HG02943 (cell line): ENCODE data around the gene IGFBP4.
A peak's percentile ranks its signal among the peaks of the same experiment; 100 is the strongest.
"Not testable (repeated sequence)": the region's sequence is repeated elsewhere in the genome, so short reads cannot be mapped to it uniquely, and the experiment has no call there.

Experiments
- ATAC-seq: cut with Tn5 transposase; IDR thresholded peaks from one replicate; pipeline ENCODE4 v1.9.1; 2021; ENCODE audit warnings: mild to moderate bottlenecking, low read depth, moderate library complexity; ENCODE audit not compliant: unreplicated experiment

IGFBP4 gene

DNA sequence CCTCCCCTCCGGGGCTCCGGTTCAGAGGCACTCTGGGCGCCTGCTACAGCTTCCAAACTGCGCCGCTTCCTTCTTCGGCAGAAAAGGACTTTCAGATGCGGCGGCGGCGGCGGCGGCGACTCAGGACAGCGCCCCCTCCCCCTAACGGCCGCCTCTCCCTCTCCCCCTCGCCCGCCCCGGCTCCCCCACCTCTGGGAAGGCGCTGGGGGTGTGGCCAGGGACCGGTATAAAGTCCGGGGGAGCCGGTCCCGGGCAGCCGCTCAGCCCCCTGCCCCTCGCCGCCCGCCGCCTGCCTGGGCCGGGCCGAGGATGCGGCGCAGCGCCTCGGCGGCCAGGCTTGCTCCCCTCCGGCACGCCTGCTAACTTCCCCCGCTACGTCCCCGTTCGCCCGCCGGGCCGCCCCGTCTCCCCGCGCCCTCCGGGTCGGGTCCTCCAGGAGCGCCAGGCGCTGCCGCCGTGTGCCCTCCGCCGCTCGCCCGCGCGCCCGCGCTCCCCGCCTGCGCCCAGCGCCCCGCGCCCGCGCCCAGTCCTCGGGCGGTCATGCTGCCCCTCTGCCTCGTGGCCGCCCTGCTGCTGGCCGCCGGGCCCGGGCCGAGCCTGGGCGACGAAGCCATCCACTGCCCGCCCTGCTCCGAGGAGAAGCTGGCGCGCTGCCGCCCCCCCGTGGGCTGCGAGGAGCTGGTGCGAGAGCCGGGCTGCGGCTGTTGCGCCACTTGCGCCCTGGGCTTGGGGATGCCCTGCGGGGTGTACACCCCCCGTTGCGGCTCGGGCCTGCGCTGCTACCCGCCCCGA lies at the start of gene IGFBP4:
Gene IGFBP4 (plus strand): TSS at position 255 of the 792 bp plus-strand sequence. CDS start 286 bp downstream, at position 541.
- no peak for ATAC-seq

DNA sequence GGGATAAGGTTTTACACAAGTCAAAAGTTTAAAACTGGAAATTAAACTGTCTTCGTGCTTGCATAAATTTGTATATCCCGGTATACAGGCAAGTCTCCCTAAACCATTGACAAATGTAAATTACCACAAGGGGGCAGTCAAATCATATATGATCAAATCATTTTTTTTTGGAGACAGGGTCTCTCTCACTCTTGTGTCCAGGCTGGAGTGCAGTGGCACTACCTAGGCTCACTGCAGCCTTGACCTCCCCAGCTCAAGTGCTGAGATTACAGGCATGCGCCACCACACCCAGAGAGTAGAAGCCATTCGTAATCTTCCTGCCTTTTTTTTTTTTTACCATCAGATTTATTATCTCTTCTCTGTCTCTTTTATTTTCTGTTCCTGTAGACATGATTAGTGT lies 44.1 kb upstream of the IGFBP4 start:
- no peak for ATAC-seq

DNA sequence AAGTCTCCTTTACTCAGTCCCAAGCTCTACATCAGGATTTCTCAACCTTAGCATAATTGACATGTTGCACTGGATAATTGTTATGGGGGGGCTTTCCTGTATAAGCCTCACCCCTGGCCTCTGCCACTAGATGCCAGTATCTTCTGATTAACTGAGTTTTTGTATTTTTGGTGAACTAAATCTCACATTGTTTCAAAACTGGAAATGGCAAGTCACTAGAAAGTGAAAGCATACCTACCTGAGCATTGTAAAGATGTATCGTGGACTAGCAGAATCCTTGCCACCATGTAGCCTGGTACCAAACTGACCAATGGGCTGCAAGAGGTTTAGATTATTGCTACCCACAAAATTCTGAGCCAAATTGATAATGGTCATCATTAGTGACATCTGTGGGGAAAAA lies 40.6 kb upstream of the IGFBP4 start:
- ATAC-seq, result no peak

DNA sequence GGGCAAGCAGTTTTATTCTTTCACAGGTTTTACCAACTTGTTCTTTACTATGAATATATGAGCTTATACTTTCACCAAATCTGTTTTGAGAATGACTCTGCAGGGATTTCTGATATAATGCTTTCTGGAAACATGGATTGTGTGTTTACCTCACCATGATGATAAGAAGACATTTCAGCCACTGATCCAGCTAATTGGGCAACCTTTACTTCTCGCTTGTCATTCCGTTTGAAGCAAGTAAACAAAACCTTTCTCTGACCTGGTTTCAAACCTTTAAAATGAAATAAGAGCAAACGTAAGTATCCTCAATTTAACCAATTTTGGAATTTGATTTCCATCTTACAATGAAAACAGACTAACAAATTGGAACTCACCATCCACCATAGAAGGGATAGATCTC lies 39.2 kb upstream of the IGFBP4 start:
- no peak for ATAC-seq

DNA sequence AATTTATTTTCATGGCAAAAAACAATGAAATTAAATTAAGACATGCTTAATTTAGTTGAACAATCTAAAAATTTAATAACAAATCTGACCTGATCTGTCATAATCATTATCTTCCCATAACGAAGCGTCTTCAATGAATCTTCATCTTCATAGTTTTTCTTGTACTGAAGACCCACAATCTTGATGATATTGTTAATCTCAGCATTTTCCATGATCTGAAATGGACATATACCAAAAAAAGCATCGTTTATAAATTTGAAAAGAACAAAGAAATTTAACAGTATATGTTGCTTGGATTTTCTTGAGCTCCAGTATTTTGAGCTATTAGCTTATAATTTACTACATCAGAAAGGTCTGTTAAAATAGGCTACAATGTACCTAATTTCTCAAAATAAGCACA lies 35.8 kb upstream of the IGFBP4 start:
- no peak for ATAC-seq

DNA sequence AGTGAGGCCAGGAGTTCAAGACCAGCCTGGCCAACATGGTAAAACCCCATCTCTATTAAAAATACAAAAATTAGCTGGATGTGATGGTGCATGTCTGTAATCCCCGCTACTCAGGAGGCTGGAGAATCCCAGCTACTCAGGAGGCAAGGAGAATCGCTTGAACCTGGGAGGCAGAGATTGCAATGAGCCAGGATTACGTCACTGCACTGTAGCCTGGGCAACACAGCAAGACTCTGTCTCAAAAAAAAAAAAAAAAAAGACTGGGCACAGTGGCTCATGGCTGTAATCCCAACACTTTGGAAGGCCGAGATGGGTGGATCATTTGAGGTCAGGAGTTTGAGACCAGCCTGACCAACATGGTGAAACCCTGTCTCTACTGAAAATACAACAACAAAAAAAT lies 33.7 kb upstream of the IGFBP4 start:
- ATAC-seq, result not testable (repeated sequence)

DNA sequence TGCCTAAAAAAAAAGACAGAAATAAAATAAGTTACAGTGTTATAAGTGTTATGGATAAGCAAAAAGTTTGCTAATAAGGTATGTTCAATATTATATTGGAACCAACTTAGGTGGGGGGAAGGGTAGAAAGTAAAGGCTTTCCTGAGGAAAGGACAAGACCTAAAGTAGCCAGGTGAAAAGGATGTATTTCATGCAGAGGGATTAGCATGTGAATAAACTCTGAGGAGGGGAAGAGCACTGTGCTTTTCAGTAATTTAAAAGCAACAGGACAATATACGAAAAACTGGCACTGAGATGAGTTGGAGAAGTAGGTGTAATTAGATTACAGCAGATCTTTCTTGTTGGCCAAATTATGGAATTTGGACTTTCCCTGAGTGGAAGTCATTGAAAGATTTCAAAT lies 33.2 kb upstream of the IGFBP4 start:
- ATAC-seq, result no peak

DNA sequence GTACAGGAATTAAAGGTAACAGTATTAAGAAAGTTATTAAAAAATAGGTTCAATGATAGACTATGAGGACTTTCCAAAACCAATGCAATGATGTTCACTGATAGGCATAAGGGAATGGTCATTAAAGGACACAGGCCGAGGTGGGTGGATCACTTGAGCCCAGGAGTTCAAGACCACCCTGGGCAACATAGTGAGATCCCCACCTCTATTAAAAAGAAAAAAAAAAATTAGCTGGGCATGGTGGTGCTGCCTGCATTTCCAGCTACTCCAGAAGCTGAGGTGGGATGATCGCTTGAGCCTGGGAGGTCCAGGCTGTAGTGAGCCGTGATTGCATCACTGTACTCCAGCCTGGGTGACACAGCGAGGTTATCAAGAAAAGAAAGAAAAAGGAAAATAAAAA lies 31.4 kb upstream of the IGFBP4 start:
- no peak for ATAC-seq

DNA sequence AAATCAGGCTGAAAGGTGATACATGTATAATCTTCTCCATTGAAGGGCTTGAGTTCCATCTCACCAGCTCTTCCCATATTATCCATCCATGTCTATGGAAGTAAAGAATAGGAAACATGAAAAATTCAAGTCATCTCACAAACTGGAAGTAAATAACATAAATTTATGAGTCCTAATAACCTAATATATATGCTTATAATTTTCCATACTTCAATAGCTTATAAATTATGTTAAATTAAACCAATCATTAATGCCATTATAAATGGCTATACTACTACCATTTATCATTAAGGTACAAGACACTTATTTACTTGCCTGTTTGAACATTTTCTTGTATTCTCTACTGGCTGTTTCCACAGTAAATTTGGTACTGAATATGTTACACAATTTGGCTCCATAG lies 30.4 kb upstream of the IGFBP4 start:
- no peak for ATAC-seq

DNA sequence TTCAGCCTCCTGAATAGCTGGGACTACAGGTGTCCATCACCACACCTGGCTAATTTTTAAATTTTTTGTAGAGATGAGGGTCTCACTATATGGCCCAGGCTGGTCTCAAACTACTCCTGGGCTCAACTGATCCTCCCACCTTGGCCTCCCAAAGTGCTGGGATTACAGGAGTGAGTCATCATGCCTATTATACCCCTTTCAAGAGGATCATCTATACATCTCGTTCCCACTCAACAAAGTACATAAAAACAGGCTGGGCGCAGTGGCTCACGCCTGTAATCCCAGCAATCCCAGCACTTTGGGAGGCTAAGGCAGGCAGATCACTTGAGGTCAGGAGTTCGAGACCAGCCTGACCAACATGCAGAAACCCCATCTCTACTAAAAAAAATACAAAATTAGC lies 28.9 kb upstream of the IGFBP4 start:
- ATAC-seq, result not testable (repeated sequence)

DNA sequence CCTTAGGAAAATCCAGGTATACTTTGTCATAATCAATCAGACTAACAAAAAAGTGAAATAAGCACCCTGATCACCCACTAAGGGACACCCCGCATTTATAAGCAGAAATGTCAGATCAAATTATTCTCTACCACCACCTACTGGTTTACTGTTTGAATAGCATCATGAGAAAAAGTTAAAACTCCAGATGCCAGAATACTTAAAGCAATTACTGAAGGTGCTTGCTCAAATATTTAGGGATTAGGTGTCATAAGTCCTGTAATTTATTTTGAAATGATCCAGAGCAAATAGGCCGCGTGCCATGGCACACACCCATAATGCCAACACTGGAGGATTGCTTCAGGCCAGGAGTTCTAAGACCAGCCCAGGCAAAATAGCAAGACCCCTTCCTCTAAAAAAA lies 27.9 kb upstream of the IGFBP4 start:
- no peak for ATAC-seq

DNA sequence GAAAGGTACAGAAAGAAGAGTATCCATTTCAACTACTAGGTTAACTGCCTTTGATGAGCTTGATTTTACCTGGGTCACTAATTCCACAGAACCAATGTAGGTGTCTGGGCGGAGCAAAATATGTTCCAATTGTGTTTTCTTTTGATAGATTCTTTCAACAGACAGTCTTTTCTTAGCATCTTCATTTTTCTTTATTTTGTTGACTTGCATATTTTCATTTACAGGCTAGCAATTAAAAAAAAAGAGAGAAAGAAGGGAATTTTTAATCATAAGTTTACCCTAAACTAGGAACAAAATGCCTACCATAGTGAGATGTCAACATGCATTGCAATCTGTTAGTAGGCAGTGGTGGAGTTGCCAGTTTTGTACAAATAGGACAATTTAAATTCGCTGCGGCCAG lies 26.6 kb upstream of the IGFBP4 start:
- ATAC-seq, result no peak

DNA sequence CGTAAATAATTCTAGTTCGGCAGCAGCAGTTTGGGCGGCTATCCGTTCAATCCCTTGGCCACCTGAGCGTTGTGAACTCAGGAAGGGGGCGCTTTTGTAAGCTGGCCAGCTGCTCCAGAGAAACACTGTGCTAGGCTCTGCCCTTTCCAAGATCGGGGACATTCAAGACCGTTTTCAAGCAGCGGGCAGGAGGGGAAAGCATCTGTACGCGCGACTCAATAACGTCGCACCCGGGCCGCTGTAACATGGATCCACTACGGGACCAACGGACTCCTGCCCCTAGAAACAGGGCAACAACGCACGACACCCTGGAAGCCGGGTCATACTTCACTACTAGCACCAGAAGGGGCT lies 26.0 kb upstream of the IGFBP4 start:
- no peak for ATAC-seq

DNA sequence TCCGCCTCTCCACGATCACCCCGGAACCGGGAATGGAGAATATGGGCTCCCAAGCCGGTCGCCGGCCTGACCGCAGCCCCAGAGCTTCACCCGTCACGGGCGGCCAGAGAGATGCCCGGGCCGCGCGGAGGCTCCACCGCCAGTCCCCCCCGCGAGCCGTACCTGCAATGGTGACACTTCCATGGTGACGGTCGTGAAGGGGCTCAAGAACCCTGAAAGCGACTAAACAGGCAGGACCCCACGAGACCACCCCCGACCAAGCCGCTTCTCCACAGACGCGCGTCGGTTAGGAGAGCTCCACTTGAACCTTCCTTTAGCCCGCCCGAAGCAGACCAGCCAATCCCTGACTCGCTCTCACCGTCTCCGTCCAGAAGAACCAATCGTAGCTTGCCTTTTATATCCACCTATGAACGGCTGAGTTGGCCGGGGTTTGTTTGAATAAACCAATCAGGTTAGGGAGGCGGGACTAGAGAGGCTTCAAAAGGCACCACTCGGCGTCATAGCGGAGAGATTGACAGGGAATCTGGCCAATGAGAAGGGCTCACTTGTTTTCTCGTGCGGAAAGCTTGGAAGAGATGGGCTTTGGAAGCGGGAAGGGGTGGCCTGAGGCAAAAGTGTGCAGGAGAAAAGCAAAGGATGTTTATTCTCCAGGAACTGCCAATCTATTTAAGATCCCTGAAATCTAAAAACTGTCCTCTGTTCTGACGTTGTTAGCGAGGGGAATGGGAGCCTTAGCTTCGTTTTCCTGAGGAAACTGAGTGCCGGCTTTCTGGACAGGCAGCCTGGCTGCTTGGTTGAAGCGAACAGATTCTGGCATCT lies 25.4 kb upstream of the IGFBP4 start, which contains the start of gene TOP2A:
Gene TOP2A (minus strand): TSS at position 288 of the 819 bp plus-strand sequence. CDS start 105 bp downstream, at position 183.
- ATAC-seq, result peak; percentile 91

DNA sequence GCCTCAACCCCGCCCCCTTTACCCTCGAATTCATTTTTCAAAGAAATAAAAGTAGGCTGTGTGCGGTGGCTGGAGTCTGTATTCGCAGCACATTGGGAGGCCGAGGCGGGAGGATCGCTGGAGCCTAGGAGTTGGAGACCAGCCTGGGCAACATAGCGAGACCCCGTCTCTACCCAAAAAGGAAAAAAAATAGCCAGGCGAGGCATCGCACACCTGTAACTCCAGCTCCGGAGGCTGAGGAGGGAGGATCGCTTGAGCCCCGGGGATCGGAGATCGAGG lies 24.9 kb upstream of the IGFBP4 start:
- ATAC-seq, result no peak

DNA sequence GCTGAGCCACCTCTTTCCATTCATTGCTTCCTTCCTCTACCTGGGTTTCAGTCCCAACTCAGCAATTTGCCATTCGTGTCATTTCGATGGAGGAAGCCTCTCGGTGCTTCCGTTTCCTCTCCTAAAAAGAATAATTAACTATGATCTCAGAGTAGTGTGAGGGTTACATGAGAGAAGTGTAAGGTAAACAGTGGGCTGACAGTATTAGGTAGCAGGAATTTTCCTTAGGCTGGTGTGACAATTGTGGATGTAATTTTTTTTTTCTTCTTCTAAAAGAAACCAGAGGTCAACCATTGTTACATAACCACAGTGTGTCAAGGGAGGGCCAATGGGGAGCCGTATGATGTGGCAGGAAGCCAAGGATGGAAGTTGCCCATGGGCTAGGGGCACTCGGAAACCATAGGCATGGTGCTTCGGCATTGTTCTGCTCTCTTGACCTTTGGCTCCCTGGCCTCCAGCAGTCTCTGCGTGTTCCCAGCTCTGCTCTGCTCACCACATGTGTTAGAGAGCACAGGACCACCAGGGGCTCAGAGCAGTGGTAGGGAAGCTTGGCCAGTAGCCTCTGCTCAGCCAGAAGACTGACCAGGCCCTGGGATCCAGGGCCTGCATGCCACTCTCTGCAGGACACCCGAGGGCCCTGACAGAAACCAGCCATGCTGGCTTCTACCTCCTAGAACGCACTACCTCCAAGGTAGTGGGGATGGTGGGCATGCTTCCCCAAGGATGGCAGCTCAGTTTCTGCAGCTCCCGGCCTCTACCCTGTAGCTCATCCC lies 23.5 kb upstream of the IGFBP4 start:
- ATAC-seq, result no peak

DNA sequence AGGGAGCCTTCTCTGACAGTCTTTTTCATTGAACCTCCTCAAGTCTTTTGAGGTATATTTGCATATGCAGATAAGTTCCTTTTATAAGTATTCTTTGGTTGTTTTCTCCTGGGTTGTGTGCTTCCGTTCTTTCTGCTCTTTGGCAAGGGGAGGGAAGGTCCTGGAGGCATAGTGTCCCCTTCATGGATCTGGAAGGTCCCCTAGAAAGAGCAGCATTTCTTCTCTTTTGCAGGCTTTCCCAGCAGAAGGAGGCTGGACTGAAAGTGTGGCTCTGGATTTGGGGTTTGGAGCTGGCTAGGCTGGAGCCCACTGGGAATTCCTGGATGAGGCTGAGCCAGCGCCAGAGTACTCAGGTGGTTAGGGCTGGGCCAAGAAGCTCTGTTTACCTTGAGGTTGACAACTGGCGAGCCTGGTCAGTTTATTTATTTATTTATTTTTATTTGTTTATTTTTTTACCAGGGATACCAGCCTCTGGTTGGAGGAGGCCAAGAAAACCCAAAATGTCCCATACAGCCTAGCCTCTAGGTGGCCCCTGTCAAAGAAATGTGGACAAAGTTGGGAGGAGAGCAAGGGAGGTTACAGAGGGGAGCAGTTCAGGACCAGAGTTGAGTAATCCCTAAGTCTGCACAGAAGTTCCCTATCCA lies 20.1 kb upstream of the IGFBP4 start:
- no peak for ATAC-seq

DNA sequence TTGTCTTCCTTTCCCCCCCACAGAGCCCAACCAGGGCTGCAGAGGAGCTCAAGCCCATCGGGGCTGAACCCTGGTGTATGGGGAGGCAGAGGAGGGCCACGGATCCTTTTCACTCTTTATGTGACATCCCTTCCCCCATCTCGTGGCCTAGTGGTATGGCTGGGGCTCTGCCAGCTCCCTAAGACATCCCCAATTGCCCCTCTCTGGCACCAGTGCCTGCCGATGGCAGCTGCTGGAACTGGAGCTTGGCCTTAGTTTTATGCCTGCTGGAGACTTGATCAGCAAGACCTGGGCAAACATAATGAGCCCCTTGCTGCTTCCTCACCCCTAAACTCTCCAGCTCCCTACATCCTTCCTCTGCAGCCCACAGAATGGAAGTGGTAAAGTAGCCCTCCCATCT lies 17.5 kb upstream of the IGFBP4 start:
- ATAC-seq, result no peak

DNA sequence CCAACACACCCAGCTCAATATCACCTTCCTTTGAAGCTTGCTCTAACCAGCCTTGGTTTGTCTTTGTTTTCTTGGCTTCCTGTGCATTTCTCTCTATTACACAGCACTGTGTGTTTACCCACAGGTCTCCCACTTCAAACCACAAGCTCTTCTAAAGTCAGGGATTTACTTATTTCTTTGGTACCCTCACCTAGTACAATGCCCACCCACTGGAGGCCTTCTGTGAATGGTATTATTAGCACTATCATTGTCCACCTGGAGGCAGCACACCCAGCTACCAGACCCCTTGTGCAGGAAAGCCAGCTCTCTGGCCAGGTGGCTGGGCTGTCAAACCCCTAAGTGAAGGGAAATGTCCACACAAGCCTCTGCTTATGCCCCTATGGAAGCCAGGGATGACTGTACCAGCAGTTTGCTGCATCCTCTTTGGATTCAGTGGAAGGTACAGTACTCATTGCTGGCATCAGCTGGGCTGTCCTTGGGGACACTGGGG lies 16.2 kb upstream of the IGFBP4 start:
- ATAC-seq, result no peak
